ENCODE results near the gene KIN.
"Not testable (repeated sequence)": the region's sequence is repeated elsewhere in the genome, so short reads cannot be mapped to it uniquely, and the experiment has no call there.

KIN gene

GRCh38 chr10:7763929-7764328 is 23.9 kb downstream of the KIN start:
- DNase-seq (ENCODE audit: low read depth), result no peak
- no peak for TF ChIP-seq CTCF (IDR thresholded peaks at IDR 0.05; ENCODE audit: low read depth, low read length, missing control alignments)

GRCh38 chr10:7756360-7756992 is 31.3 kb downstream of the KIN start:
- no peak overlapping the region for H3K4me3 ChIP-seq (ENCODE audit: low read depth, low read length)
- TF ChIP-seq CTCF (IDR thresholded peaks at IDR 0.05; ENCODE audit: low read depth, low read length, missing control alignments), result peak; percentile 61
- DNase-seq (ENCODE audit: low read depth), result peak; percentile 4

More at GRCh38 chr10:7763929-7764328, 23.9 kb downstream of the KIN start:
- no peak overlapping the region for H3K4me3 ChIP-seq (ENCODE audit: low read depth, low read length)

GRCh38 chr10:7755103-7755502 is 32.7 kb downstream of the KIN start:
- DNase-seq (ENCODE audit: low read depth), result no peak
- no peak for TF ChIP-seq CTCF (IDR thresholded peaks at IDR 0.05; ENCODE audit: low read depth, low read length, missing control alignments)
- H3K4me3 ChIP-seq (ENCODE audit: low read depth, low read length), result no peak overlapping the region

- TF ChIP-seq CTCF (IDR thresholded peaks at IDR 0.05; ENCODE audit: low read depth, low read length, missing control alignments), result no peak
- H3K4me3 ChIP-seq (ENCODE audit: low read depth, low read length), result no peak overlapping the region
- DNase-seq (ENCODE audit: low read depth), result no peak
Measured at GRCh38 chr10:7752251-7752650, 35.5 kb downstream of the KIN start.

GRCh38 chr10:7750222-7750621 is 37.6 kb downstream of the KIN start:
- DNase-seq (ENCODE audit: low read depth), result no peak
- H3K4me3 ChIP-seq (ENCODE audit: low read depth, low read length), result no peak overlapping the region
- TF ChIP-seq CTCF (IDR thresholded peaks at IDR 0.05; ENCODE audit: low read depth, low read length, missing control alignments), result no peak

GRCh38 chr10:7748637-7749036 is 39.2 kb downstream of the KIN start:
- DNase-seq (ENCODE audit: low read depth); H3K4me3 ChIP-seq (ENCODE audit: low read depth, low read length): not testable (repeated sequence)

- TF ChIP-seq CTCF (IDR thresholded peaks at IDR 0.05; ENCODE audit: low read depth, low read length, missing control alignments), result no peak
- no peak overlapping the region for H3K4me3 ChIP-seq (ENCODE audit: low read depth, low read length)
- no peak for DNase-seq (ENCODE audit: low read depth)
Measured at GRCh38 chr10:7744307-7744706, 43.5 kb downstream of the KIN start.

All from GM12864 (cell line).